HG03442 (cell line): ENCODE measurements around the gene MFAP5.
"Not testable (repeated sequence)": the region's sequence is repeated elsewhere in the genome, so short reads cannot be mapped to it uniquely, and the experiment has no call there.

ENCODE experiments used
- ATAC-seq: cut with Tn5 transposase; IDR thresholded peaks from one replicate; pipeline ENCODE4 v1.9.1; 2021; ENCODE audit warnings: mild to moderate bottlenecking, moderate library complexity; ENCODE audit not compliant: unreplicated experiment

MFAP5 gene

DNA sequence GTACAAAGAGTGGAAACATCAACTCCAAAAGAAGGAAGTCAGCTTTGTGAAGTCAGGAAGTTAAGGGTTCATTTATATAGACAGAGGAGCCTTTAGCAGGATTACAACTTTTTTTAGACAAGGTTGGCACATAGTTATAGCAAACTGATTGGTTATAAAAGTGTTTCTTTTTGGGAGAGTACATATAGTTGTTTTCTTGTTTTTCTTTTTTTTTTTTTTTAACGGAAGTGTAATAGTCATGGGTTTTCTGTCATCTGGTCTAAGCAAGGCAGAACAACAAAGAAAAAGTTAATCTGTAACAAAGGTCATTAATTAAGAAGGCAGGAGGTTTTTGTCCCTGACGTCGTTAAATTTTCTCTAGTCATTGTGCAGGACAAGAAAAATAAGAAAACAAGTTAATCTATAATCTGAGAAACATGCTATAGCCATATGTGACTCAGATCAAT lies 13.0 kb upstream of the MFAP5 start:
- ATAC-seq, result no peak

DNA sequence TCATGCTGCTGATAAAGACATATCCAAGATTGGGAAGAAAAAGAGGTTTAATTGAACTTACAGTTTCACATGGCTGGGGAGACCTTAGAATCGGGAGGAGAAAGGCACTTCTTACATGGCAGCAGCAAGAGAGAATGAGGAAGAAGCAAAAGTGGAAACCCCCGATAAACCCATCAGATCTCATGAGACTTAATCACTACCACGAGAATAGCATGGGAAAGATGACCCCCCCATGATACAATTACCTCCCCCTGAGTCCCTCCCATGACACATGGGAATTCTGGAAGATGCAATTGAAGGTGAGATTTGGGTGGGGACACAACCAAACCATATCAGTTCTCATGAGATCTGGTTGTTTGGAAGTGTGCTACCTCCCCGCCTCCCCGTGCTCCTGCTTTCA lies 9.8 kb upstream of the MFAP5 start:
- ATAC-seq, result no peak

DNA sequence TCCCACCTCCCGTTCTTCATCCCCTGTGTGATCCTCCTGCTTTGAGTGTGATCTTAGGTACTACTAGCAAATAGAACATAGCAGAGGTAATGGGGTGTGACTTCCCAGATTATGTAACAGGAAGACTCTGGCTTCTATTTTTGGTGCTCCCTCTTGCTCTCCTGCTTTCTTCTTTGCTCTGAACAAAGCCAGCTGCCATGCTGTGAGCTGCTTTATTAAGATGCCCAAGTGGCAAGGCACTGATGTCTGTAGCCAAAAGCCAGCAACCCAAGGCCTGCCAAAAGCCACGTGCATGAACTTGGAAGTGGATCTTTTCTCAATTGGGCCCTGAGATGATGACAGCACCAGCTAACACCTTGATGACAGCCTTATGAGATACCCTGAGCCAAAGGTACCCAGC lies 5.8 kb upstream of the MFAP5 start:
- no peak for ATAC-seq

DNA sequence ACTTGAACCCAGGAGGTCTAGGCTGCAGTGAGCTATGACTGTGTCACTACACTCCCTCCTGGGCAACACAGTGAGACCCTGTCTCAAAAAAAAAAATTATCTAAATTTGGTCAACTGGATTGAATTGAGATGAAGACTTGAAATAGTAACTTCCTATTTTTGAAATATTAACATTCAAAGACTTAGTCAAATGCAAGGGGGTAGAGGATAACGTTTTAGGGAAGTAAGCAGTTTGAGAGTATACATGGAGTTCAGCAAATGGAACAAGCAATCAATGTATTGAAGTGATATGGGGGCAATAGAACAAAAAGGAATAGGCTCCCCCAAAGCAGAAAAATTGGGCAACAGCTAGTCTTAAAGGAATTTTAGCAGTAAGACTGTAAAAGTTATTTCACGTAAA lies 4.6 kb upstream of the MFAP5 start:
- no peak for ATAC-seq

DNA sequence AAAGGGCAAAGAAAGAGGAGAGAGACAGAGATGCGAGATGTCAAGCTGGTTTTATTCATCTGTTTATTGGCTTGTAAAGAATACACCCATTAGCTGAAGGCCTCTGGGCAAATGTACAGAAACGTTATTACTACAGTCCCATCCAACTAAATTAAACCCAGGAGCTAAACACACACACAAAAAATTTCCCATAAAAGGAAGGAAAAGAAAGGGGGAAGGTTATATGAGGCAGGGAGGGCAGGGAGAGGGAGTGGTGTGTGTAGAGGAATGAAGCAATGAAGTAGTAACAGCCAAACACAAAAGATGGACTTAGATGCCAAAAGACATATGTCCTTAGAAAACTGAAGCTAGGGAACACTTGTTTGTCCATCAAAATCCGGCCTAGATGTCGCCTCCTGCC lies 3.1 kb upstream of the MFAP5 start:
- ATAC-seq, result no peak

DNA sequence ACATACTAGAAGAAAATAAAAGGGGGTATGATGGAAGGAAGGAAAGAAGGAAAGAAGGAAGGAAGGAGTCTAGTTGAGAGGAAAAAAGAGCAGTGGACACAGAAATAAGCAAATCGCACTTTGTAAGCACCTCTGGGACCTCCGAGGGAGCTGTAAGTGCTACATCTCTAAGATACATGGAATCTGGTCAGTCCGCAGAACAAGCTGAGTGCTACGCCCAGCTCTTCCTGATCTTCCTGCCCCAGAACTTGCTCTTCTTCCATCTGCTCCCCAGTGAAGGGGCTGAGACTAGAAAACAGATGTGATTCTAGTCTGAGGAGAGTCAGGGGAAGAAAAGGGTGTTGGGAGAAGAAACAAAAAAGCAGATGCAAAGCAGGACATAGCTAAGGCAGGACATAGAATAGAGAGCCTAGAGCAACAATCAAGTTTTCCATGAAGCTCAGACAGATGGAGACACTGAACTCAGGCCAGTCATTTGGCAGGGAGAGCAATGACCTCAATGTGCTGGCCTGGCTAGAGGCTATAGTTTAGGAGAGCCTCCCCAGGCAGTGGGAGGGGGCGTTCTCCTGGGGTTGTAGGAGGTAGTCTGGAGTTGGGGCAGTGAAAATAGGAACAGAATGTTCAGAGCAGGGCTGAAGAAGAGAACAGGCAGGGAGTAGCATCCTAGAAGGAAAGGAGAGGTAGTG lies 1.7 kb upstream of the MFAP5 start:
- ATAC-seq, result no peak

DNA sequence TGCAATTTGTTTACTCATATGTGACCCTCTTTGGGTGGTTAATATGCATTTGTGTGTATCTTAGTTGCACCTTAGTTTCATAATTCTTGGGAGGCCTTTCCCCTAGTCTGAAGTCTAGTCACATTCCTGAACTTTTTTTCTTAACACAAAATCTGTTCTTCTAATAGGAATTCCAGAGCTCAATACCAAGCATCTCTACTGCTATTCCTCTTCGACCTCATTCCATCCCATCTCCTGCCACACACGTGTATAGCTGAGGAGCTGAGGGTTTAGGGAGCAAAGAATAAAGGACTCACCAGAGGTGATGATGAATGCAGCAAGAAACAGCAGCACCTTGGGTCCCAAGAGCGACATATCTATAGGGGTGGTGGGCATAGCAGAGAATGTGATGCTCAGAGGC lies 875 bp downstream of the MFAP5 start:
- ATAC-seq, result no peak

DNA sequence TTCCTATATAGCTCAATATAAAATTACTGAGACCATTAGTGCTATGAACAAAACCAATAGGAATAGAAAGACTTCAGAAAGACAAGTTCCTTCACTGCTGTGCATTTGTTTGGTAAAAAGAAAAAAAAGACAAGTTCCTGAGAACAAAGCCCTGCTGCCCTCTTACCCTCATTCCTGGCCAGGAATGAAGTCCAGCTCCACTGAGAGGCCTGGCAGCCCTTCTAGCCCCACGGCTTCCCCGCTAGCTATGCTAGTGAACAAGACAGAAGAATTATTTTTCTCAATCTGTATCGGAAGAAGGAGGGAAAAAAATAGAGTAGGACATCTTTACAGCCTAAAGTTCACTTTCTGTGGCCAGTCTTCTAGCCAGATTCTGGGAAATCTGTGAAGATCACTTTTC lies 1.6 kb downstream of the MFAP5 start:
- ATAC-seq, result no peak

DNA sequence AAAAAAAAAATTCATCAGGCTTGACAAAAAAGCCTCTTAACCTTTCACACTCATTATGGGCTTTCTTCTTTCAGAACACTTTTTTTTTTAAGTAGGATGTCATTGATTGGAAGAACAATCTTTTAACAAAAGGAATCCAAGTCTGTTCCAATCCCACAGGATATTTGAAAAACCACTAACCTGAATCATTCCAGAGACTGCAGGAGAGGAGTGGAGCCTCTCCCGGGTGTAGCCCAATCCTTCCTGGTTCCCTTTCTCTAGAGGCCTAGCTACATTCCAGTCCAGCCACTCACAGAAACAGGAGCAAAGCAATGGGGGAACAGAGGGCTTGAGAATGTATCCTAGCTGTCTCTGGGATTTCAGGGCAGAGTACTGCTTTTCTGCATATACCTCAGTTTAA lies 4.3 kb downstream of the MFAP5 start:
- no peak for ATAC-seq

DNA sequence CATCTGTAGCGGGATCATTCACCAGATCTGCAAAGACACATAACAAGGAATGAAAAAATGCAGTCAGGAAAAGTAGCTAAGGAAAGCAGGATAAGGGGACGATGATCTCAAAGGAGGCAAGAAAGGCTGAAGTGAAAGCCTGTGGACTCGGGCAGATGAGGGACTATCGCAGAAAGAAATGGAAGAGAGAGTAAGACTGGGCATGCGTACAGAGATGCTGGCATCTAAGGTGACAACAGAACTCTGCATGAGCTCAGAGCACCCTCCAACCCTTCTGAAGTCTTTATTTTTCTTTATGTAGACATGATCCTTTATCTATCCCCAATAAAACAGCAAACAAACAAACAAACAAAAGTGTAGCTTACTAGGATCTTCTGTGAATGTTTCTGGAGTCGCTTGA lies 7.2 kb downstream of the MFAP5 start:
- no peak for ATAC-seq

DNA sequence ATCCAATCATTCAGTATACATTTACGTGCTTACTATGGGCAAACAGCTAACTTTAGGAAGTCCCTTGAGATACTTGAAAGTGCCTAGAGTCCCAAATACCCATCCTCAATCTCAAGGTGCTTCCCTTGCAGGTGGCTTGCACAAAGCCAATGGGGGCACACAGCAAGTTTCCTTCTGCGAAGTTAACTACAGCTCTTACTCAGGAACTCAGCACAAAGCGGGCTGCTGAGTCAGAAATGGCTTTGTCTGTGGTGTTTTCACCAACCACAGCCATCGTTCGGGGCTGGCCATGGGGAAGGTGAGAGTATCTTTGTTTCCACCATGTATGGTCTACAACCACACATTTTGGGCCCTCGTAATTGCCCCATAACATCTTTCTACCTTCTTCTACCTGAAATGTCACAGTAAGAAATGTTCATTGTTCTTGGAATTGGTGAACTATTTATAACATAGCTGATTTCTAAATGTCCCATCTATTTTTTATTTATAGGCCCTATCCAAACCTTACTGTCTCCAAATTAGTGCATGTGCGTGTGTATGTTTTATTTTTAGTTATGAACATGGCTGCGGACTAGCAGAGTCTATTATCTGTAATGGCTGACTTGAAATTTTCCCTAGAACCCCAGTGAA lies 13.9 kb downstream of the MFAP5 start:
- peak; percentile 81 for ATAC-seq

DNA sequence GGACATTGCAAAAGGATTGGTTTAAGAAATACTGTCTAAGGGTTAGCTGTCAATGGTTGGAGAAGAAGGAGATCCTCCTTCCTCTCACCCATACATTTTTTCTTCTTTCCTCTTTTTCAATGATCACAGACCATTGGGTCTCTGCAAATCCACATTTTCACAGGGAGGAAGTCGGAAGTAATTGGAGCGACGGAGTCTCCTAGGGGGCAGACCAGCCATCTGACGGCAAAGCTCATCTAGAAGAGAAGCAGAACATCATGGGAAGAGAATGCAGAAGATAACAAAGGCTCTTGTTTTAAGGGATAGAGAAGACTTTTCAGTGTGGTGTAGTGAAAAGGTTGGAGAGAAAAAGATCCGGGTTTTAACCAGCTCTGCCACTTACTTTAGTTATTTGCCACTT lies 14.7 kb downstream of the MFAP5 start:
- ATAC-seq, result no peak

DNA sequence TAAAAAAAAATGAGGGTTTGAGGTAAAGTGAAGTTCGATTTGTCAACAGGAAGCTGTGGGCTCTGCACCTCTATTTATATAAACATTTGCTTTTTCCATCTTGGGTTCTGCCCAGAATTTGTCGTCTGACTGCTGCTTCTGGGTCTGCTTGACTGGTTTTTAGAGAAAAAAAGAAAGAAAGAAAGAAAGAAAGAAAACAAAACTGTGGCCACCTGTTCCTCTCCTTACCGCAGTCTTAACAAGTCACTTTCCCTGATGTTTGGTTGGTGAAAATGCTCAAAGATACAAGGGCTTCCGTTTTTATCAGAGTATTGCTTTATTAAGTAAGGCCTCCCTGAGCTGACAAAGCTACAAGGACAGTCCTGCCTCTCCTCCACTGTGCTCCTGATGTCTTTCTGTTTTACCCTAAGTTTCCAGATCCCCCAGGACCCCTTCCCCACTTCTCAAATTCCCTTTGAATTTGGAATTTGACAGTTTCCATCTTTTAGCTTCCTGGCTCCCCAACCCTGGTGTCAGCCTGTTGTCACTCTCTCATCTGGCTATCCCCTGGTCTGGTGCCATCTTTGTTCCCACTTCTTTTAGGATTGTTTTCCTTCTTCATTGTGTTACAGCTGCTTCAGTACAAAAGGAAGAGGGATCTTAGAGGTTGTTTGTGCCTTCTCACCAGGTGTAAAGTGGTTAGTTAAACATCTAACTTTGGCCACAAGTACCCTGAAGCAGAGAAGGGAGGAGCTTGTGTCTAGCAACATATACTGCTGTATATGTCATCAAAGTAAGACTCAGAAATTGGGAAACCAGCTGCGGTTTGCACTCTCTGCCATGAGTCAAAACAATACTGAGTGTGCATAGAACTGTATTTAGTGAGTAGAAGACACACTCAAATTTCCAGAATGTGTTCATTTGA lies 18.0 kb downstream of the MFAP5 start:
- ATAC-seq, result peak; percentile 48

DNA sequence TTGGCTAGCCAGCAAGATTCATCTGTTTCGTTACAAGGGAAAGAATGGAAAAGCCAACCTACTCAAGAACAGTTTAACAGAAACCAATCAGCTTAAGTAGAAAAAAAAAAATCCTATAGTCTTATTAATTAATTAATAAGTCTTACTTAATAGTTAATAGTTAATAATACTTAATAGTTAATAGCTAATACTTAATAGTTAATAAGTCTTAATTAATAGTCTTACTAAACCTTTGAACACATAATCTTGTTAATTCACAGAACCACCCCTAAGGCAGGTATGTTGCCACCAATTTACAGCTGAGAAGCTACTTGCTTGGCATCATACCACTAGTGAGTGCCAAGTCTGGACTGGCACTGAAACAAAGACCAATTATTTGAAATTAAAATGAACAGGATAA lies 19.9 kb downstream of the MFAP5 start:
- ATAC-seq, result no peak

DNA sequence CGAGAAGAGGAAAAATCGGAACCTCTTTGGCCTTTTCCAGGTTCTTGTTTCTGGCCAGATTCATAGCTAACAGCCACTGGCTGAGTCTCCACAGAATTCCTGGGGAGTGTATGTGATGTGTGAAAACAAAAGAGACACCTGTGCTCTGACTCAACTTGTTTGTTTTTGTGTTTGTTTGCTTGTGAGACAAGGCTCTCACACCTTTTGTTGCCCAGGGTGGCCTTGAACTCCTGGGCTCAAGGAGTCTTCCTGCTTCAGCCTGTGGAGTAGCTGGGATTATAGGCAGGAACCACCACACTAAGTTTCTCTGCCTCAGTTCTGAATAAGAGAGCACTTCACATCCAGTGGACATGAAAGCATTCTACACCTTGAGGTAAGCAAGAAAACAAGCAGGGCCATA lies 22.7 kb downstream of the MFAP5 start:
- no peak for ATAC-seq

DNA sequence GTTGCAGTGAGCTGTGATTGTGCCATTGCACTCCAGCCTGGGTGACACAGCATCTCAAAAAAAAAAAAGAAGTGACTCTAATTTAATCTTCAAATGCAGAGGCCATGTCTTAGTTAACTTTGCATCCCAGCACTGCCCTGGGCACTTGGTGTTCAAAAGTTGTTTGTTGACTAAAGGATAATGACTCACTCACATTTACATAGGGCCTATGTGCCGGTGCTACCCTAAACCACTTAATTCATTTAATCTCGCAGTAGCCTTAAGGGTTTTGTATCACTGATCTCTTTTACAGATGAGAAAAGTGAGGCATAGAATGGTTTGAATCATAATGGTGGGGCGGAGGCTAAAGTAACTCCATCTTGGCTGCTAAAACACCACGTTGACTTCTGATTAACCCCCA lies 23.7 kb downstream of the MFAP5 start:
- no peak for ATAC-seq

DNA sequence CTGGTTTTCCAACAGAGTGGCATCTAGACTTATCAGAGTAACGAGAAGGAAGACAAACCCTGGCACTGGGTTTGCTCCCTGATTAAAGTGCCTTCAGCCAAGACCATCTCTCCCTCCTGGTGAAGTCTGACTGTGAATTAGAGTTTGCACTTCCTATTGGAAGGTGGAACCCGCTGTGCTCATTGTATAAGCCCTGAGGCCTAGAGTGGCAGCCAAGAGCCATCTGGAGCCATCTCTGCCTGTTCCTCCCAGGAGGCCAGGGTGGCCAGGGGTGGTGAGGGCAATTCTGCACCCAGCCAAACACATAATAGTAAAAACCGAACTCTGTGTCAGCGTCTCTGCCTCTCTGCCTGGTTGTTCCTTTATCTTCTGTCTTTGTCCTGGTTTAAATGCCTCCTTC lies 25.0 kb downstream of the MFAP5 start:
- no peak for ATAC-seq

DNA sequence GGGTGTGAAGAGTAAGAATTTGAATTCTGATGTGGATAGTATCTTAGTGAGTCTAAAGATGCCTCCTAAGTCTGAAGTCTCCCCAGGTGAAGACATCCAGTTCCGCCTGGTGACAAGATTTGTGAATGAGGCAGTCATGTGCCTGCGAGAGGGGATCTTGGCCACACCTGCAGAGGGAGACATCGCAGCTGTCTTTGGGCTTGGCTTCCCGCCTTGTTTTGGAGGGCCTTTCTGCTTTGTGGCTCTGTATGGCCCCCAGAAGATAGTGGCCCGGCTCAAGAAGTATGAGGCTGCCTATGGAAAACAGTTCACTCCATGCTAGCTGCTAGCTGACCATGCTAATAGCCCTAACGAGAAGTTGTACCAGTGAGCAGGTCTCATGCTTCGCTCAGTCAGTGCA lies 25.4 kb downstream of the MFAP5 start:
- ATAC-seq, result no peak

DNA sequence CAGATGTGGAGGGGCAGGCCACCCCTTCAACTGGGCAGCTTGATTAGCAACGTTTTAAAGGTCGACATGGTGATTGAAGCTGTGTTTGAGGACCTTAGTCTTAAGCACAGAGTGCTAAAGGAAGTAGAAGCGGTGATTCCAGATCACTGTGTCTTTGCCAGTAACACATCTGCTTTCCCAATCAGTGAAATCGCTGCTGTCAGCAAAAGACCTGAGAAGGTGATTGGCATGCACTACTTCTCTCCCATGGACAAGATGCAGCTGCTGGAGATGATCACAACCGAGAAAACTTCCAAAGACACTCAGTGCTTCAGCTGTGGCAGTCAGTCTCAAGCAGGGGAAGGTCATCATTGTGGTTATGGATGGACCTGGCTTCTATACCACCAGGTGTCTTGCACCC lies 26.0 kb downstream of the MFAP5 start:
- ATAC-seq, result no peak

DNA sequence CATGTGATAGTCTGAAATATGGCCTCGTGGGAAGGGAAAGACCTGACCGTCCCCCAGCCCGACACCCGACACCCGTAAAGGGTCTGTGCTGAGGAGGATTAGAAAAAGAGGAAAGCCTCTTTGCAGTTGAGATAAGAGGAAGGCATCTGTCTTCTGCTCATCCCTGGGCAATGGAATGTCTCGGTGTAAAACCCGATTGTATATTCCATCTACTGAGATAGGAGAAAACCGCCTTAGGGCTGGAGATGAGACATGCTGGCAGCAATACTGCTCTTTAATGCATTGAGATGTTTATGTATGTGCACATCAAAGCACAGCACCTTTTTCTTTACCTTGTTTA lies 26.6 kb downstream of the MFAP5 start:
- not testable (repeated sequence) for ATAC-seq

DNA sequence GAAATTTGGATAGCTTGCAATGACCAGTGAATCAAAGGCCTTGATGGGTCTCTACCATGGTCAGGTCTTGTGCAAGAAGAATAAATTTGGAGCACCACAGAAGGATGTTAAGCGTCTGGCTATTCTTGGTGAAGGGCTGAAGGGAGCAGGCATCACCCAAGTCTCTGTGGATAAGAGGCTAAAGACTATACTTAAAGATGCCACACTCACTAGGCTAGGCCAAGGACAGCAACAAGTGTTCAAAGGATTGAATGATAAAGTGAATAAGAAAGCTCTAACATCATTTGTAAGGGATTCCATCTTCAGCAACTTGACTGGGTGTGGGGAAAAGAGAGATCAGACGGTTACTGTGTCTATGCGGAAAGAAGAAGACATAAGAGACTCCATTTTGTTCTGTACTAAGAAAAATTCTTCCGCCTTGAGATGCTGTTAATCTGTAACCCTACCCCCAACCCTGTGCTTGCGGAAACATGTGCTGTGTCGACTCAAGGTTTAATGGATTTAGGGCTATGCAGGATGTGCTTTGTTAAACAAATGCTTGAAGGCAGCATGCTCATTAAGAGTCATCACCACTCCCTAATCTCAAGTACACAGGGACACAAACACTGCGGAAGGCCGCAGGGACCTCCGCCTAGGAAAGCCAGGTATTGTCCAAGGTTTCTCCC lies 27.2 kb downstream of the MFAP5 start:
- not testable (repeated sequence) for ATAC-seq

DNA sequence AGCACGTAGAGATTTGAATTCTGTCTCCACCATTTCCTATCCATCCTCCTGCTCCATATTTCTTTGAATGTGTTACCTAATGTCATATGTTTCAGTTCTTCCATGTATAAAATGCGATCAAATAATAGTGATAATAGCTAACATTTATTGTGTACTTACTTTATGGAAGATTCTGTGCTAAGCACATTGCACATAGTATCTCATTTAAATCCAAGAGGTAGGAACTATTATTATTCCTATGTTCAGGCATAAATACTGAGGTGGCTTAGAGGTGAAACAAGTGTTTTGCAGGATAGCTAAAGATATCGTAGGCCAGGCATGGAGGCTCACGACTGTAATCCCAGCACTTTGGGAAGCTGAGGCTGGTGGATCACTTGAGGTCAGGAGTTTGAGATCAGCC lies 32.5 kb downstream of the MFAP5 start:
- ATAC-seq, result no peak
